Measurements from ENCODE around the gene PAX2.
A peak's percentile ranks its signal among the peaks of the same experiment; 100 is the strongest.

PAX2 gene

DNA sequence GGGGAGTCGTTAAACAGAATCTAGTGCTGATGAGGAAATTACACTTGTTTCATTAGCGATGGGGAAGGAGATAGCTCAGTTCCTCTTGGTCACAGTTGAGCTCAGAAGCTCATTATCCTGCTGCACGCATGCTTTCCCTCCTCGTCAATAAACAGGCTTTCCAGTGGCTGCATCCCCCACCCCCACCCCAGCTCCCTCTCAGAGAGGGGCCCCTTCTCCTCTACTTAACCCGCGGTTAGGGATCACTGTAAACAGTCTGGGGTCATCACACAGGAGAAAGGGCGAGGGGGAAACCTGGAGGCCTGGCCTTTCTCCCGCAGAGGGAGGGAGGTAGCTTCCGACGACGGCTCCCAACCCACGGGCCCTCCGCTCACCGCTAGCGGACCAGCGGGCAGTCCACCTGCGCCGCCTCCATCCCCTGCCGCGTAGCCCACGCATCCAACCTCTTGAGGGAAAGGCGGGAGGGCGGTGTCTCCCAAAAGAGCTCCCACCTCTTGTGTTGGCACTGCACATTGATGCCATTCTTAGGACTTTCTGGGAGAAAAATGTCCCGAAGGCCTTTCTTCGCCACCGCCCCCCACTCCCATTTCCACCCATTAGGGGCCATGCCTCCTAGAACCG, 80.8 kb downstream of the PAX2 start:
- H3K27ac ChIP-seq = no peak overlapping the region
- ChIA-PET CTCF (interaction anchor here (0.6 to 1.3 kb wide), 8 partner anchors 10 to 308 kb away, joined by 3 to 5 read pairs (median 3); no protein-coding TSS in a partner anchor), POLR2A (ENCODE audit: low non-redundant PET) (no interaction called here)
- no peak for DNase-seq (ENCODE audit: low spot score)
- TF ChIP-seq, protein P1, sequence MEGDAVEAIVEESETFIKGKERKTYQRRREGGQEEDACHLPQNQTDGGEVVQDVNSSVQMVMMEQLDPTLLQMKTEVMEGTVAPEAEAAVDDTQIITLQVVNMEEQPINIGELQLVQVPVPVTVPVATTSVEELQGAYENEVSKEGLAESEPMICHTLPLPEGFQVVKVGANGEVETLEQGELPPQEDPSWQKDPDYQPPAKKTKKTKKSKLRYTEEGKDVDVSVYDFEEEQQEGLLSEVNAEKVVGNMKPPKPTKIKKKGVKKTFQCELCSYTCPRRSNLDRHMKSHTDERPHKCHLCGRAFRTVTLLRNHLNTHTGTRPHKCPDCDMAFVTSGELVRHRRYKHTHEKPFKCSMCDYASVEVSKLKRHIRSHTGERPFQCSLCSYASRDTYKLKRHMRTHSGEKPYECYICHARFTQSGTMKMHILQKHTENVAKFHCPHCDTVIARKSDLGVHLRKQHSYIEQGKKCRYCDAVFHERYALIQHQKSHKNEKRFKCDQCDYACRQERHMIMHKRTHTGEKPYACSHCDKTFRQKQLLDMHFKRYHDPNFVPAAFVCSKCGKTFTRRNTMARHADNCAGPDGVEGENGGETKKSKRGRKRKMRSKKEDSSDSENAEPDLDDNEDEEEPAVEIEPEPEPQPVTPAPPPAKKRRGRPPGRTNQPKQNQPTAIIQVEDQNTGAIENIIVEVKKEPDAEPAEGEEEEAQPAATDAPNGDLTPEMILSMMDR (conservative IDR thresholded peaks at IDR 0.05; ENCODE audit: low read depth) = no peak

- no peak for DNase-seq (ENCODE audit: low spot score)
- ChIA-PET POLR2A (ENCODE audit: low non-redundant PET) (no interaction called here), CTCF (interaction anchor here (0.7 to 1.3 kb wide), 5 partner anchors 12 to 308 kb away, joined by 3 to 5 read pairs (median 4); no protein-coding TSS in a partner anchor)
- TF ChIP-seq, protein P1 (conservative IDR thresholded peaks at IDR 0.05; ENCODE audit: low read depth) = no peak
- H3K27ac ChIP-seq = no peak overlapping the region
These were observed 81.2 kb downstream of the PAX2 start for GRCh38 chr10:100826661-100826982.

GRCh38 chr10:100826983-100827818, 81.8 kb downstream of the PAX2 start:
- ChIA-PET POLR2A (ENCODE audit: low non-redundant PET) (interaction anchor here (0.7 kb wide), 1 partner anchor 488 kb away, joined by 3 read pairs; no protein-coding TSS in a partner anchor), CTCF (interaction anchor here (0.7 to 1.8 kb wide), 5 partner anchors 44 to 218 kb away, joined by 3 to 7 read pairs (median 4); no protein-coding TSS in a partner anchor)
- no peak overlapping the region for H3K27ac ChIP-seq
- TF ChIP-seq, protein P1 (conservative IDR thresholded peaks at IDR 0.05; ENCODE audit: low read depth) = 0 out of 2 replicates have a peak, but pooled peaks have one; percentile 15
- peak; percentile 42 for DNase-seq (ENCODE audit: low spot score)

- POLR2A ChIA-PET (ENCODE audit: low non-redundant PET) = interaction anchor here (0.7 kb wide), 1 partner anchor 489 kb away, joined by 3 read pairs; no protein-coding TSS in a partner anchor
- TF ChIP-seq, protein P1 (conservative IDR thresholded peaks at IDR 0.05; ENCODE audit: low read depth) = no peak; the same call in 1 of the 2 replicates
- H3K27ac ChIP-seq = no peak overlapping the region
- no peak for DNase-seq (ENCODE audit: low spot score)
- CTCF ChIA-PET = interaction anchor here (0.6 to 1.8 kb wide), 6 partner anchors 51 to 1404 kb away, joined by 3 to 7 read pairs (median 4); no protein-coding TSS in a partner anchor
These were observed 82.7 kb downstream of the PAX2 start for GRCh38 chr10:100827819-100828737.

DNA sequence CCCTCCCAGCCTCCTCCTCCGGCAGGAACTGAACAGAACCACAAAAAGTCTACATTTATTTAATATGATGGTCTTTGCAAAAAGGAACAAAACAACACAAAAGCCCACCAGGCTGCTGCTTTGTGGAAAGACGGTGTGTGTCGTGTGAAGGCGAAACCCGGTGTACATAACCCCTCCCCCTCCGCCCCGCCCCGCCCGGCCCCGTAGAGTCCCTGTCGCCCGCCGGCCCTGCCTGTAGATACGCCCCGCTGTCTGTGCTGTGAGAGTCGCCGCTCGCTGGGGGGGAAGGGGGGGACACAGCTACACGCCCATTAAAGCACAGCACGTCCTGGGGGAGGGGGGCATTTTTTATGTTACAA, 83.3 kb downstream of the PAX2 start:
- DNase-seq (ENCODE audit: low spot score) = no peak
- CTCF ChIA-PET = interaction anchor here (0.6 to 1.8 kb wide), 4 partner anchors 50 to 1405 kb away, joined by 3 to 7 read pairs (median 4); no protein-coding TSS in a partner anchor
- H3K27ac ChIP-seq = no peak overlapping the region
- POLR2A ChIA-PET (ENCODE audit: low non-redundant PET) = no interaction called here
- TF ChIP-seq, protein P1 (conservative IDR thresholded peaks at IDR 0.05; ENCODE audit: low read depth) = no peak
